HepG2 (cell line): ENCODE results near the gene ZNF445. TPM values are rescaled to one million over a fixed set of nuclear protein-coding genes. Genes with fewer than 3 reads are reported as not detected.

Source experiments
- ARNT2 ChIP-seq: sonication (generic); formaldehyde crosslinking; IDR thresholded peaks from 2 replicates; pipeline ENCODE4 v1.8.0; 2022; ENCODE audit warnings: mild to moderate bottlenecking, low read depth, missing genetic modification reagents, moderate library complexity
- BCL6 ChIP-seq: IDR thresholded peaks from 2 replicates; pipeline ENCODE4 v1.6.1; 2016; ENCODE audit warnings: missing genetic modification reagents, missing compliant biosample characterization
- CENPX ChIP-seq: sonication (generic); formaldehyde crosslinking; IDR thresholded peaks from 2 replicates; pipeline ENCODE4 v1.9.0; 2021; ENCODE audit warnings: mild to moderate bottlenecking, missing genetic modification reagents, moderate library complexity
- GABPA ChIP-seq, 2 experiments: IDR thresholded peaks; 2 replicates each; pipeline ENCODE4 v1.6.1; 2011 to 2016; ENCODE audit warnings: low read depth in 2 of 2, low read length in 1 of 2, missing biosample characterization in 1 of 2, missing genetic modification characterization in 1 of 2
- KDM4B ChIP-seq: sonication (generic); formaldehyde crosslinking; IDR thresholded peaks from 2 replicates; pipeline ENCODE4 v1.4.0; 2020; ENCODE audit warnings: missing genetic modification reagents
- MTF1 ChIP-seq: sonication (generic); formaldehyde crosslinking; IDR thresholded peaks from 2 replicates; pipeline ENCODE4 v1.5.0; 2020; ENCODE audit warnings: missing genetic modification reagents
- RFX1 ChIP-seq: fragments of 450-650 bp; IDR thresholded peaks from 2 replicates; pipeline ENCODE4 v1.6.1; 2017
- SKIL ChIP-seq: sonication (generic); formaldehyde crosslinking; IDR thresholded peaks from 2 replicates; pipeline ENCODE4 v1.8.0; 2022; ENCODE audit warnings: missing genetic modification reagents, mild to moderate bottlenecking, moderate library complexity, borderline replicate concordance
- SMC3 ChIP-seq: IDR thresholded peaks from 2 replicates; pipeline ENCODE4 v1.6.1; 2011; ENCODE audit warnings: low read length, improper control_type of control experiment
- ZFP36 ChIP-seq: fragments of 150-350 bp; IDR thresholded peaks from 2 replicates; pipeline ENCODE4 v1.6.1; 2018; ENCODE audit warnings: borderline replicate concordance, low read length, low read depth; ENCODE audit not compliant: partially characterized antibody
- ZHX2 ChIP-seq, 2 experiments: sonication (generic) in 1 of 2; formaldehyde crosslinking in 1 of 2; IDR thresholded peaks; 2 replicates each; pipeline versions ENCODE4 v1.6.1 to v1.9.0; 2014 to 2022; ENCODE audit warnings: antibody characterized with exemption in 1 of 2, borderline replicate concordance in 1 of 2, inconsistent platforms in 1 of 2, low read depth in 1 of 2, missing genetic modification reagents in 1 of 2
- ZKSCAN5 ChIP-seq: sonication (generic); formaldehyde crosslinking; IDR thresholded peaks from 2 replicates; pipeline ENCODE4 v1.5.1; 2020; ENCODE audit warnings: mild to moderate bottlenecking, missing genetic modification reagents
- ZNF224 ChIP-seq: sonication (generic); formaldehyde crosslinking; IDR thresholded peaks from 2 replicates; pipeline ENCODE4 v1.5.0; 2020; ENCODE audit warnings: mild to moderate bottlenecking, missing genetic modification reagents
- ZNF235 ChIP-seq: sonication (generic); formaldehyde crosslinking; IDR thresholded peaks from 2 replicates; pipeline ENCODE4 v1.8.1; 2023; ENCODE audit warnings: mild to moderate bottlenecking, missing genetic modification reagents, borderline replicate concordance
- ZNF275 ChIP-seq: sonication (generic); formaldehyde crosslinking; IDR thresholded peaks from 2 replicates; pipeline ENCODE4 v1.8.0; 2022; ENCODE audit warnings: missing genetic modification reagents, mild to moderate bottlenecking, inconsistent platforms, borderline replicate concordance
- ZNF282 ChIP-seq: fragments of 450-650 bp; IDR thresholded peaks from 2 replicates; pipeline ENCODE4 v1.6.1; 2018; ENCODE audit not compliant: partially characterized antibody
- polyA plus RNA-seq, 8 experiments: library from polyadenylated mRNA; depleted of rRNA in 3 of 8; stranded (reverse) in 7 of 8; unstranded in 1 of 8; fragments of >200 nt; fragmentation: Illumina TruSeq in 4 of 8; extraction: Trizol in 4 of 8; gene quantifications; 2 replicates each; pipeline versions ENCODE4 v1.2.1 to v1.2.3, GENCODE V29; 2011 to 2016; ENCODE audit warnings: low read depth in 4 of 8, missing spikeins in 1 of 8, mixed read lengths in 1 of 8; ENCODE audit not compliant: insufficient read depth in 1 of 8
- total RNA-seq, 5 experiments: library from RNA; depleted of rRNA; stranded (reverse); fragments of >200 nt; fragmentation: Illumina TruSeq; extraction: Trizol; gene quantifications; 2 replicates each; pipeline ENCODE4 v1.2.3, GENCODE V29; 2016; ENCODE audit warnings: low read depth in 1 of 5

ZNF445 gene
- total and polyA plus RNA-seq, 2 of the 13 experiments (the other 11 are each of a cell fraction or from before 2014, with no cell fraction given) = 4.4 to 10.3 TPM

GRCh38 chr3:44439499-44440295 is 37.8 kb downstream of the ZNF445 start (continued):
- no peak for TF ChIP-seq ZKSCAN5
- TF ChIP-seq ARNT2 = 0 out of 2 replicates have a peak, but pooled peaks have one; percentile 36
- no peak for TF ChIP-seq ZFP36
- no peak for TF ChIP-seq MTF1 (CRISPR knock-in tag)
- peak; percentile 71; the same call in 1 of the 2 replicates for TF ChIP-seq ZNF224 (CRISPR knock-in tag)
- no peak for TF ChIP-seq ZNF282
- peak; percentile 99 for TF ChIP-seq BCL6
- peak; percentile 90 for TF ChIP-seq SKIL (CRISPR knock-in tag)
- no peak for TF ChIP-seq CENPX (CRISPR knock-in tag)
- TF ChIP-seq KDM4B (CRISPR knock-in tag) = peak; percentile 76; the same call in 1 of the 2 replicates
- TF ChIP-seq ZNF235 (CRISPR knock-in tag) = 0 out of 2 replicates have a peak, but pooled peaks have one; percentile 53
- peak; percentile 32 for TF ChIP-seq SMC3
- TF ChIP-seq ZHX2 (IDR thresholded peaks at IDR 0.05; ENCODE audit: low read depth) = peak; percentile 30; the same call in 1 of the 2 replicates
- TF ChIP-seq ZHX2 (CRISPR knock-in tag; IDR thresholded peaks at IDR 0.05; ENCODE audit: borderline replicate concordance) = no peak
- TF ChIP-seq RFX1 = no peak
- TF ChIP-seq ZNF275 (CRISPR knock-in tag) = peak; percentile 78; the same call in 1 of the 2 replicates
- TF ChIP-seq GABPA (IDR thresholded peaks at IDR 0.05; ENCODE audit: low read depth, low read length) = no peak
- peak; percentile 72 for TF ChIP-seq GABPA (CRISPR knock-in tag; IDR thresholded peaks at IDR 0.05; ENCODE audit: low read depth)
